NCI-H1092 (cell line): ENCODE results near the gene PFDN1.
"Not testable (repeated sequence)": the region's sequence is repeated elsewhere in the genome, so short reads cannot be mapped to it uniquely, and the experiment has no call there.

Experiments used
- DNase-seq: peaks from one replicate; lab custom pipeline; 2025; lab: John Stamatoyannopoulos, UW

The PFDN1 gene

GRCh38 chr5:140214831-140215230 lies 88.1 kb downstream of the PFDN1 start:
- no peak for DNase-seq

GRCh38 chr5:140213370-140213983 lies 89.4 kb downstream of the PFDN1 start:
- no peak for DNase-seq

GRCh38 chr5:140208065-140208464 lies 94.8 kb downstream of the PFDN1 start:
- DNase-seq: no peak

- DNase-seq: no peak
These were observed 95.5 kb downstream of the PFDN1 start for GRCh38 chr5:140207250-140207964.

GRCh38 chr5:140205952-140206351 lies 96.9 kb downstream of the PFDN1 start:
- no peak for DNase-seq

GRCh38 chr5:140205216-140205615 lies 97.7 kb downstream of the PFDN1 start:
- no peak for DNase-seq

- no peak for DNase-seq
These were observed 100.3 kb downstream of the PFDN1 start for GRCh38 chr5:140202610-140203009.

- no peak for DNase-seq
These were observed 100.8 kb downstream of the PFDN1 start for GRCh38 chr5:140202078-140202477.

GRCh38 chr5:140198915-140199314 lies 104.0 kb downstream of the PFDN1 start:
- not testable (repeated sequence) for DNase-seq

- no peak for DNase-seq
These were observed 105.9 kb downstream of the PFDN1 start for GRCh38 chr5:140197023-140197422.

GRCh38 chr5:140196115-140196814 lies 106.6 kb downstream of the PFDN1 start:
- no peak for DNase-seq
